Brain microvascular endothelial cell (primary cell): Measurements from ENCODE around the gene TRAP1.

Experiments used
- DNase-seq: peaks from one replicate; pipeline ENCODE4 v3.0.0-alpha.2; 2020
- H3K27ac ChIP-seq: fragments of 250-450 bp; sonication (Bioruptor Pico); 2 replicates; pipeline ENCODE4 v1.5.1; 2020; ENCODE audit warnings: mild to moderate bottlenecking, moderate library complexity
- H3K27me3 ChIP-seq: fragments of 250-450 bp; sonication (Bioruptor Pico); replicated peaks from 2 replicates; pipeline ENCODE4 v1.5.1; 2020; ENCODE audit warnings: mild to moderate bottlenecking
- H3K36me3 ChIP-seq: fragments of 250-450 bp; sonication (Bioruptor Pico); replicated peaks from 2 replicates; pipeline ENCODE4 v1.5.1; 2020; ENCODE audit warnings: mild to moderate bottlenecking
- H3K4me3 ChIP-seq: 2 replicates; pipeline ENCODE4 v1.5.1; 2011; ENCODE audit warnings: low read depth, mild to moderate bottlenecking, control low read depth, low read length, moderate library complexity
- in situ Hi-C: cut with HindIII; loops from 2 replicates; pipeline ENCODE4 v1.10.0; 2017; ENCODE audit warnings: low sequenced_read_pairs, low pct_ligation_motif_present
- TF ChIP-seq, protein P1 (sequence below): IDR thresholded peaks from 2 replicates; pipeline ENCODE4 v1.5.1; 2011; ENCODE audit warnings: low read depth, mild to moderate bottlenecking, moderate library complexity, low read length, control low read depth, inconsistent platforms; ENCODE audit errors: missing control alignments

TRAP1 gene

DNA sequence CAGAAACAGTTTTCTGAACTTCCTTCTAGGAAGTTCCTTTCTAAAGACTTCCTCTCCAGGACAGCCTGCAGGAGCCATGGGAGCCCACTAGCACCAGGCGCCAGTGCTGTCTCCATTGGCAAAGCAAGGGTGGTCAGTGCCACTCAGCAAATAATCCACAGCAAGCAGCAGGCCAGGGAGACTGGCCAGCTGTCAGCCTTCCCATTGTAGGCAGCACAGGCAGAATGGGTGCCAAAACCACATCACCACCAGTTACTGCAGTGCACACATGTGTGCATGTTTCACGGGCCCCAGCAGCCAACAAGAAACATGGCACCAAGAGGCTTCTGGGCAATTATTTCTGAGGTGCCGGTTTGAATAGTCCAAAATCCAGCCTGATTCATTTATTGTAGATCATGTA, 36.1 kb downstream of the TRAP1 start:
- TF ChIP-seq, protein P1, sequence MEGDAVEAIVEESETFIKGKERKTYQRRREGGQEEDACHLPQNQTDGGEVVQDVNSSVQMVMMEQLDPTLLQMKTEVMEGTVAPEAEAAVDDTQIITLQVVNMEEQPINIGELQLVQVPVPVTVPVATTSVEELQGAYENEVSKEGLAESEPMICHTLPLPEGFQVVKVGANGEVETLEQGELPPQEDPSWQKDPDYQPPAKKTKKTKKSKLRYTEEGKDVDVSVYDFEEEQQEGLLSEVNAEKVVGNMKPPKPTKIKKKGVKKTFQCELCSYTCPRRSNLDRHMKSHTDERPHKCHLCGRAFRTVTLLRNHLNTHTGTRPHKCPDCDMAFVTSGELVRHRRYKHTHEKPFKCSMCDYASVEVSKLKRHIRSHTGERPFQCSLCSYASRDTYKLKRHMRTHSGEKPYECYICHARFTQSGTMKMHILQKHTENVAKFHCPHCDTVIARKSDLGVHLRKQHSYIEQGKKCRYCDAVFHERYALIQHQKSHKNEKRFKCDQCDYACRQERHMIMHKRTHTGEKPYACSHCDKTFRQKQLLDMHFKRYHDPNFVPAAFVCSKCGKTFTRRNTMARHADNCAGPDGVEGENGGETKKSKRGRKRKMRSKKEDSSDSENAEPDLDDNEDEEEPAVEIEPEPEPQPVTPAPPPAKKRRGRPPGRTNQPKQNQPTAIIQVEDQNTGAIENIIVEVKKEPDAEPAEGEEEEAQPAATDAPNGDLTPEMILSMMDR, result no peak
- Histone ChIP-seq H3K27me3 (no peaks in the 10 kb centered on the region), H3K27ac (no peak overlapping the region), H3K36me3 (peaks cover 24% of the 10 kb centered on the region), H3K4me3 (no peak overlapping the region)
- in situ Hi-C loops, result no loop called here
- DNase-seq, result no peak

DNA sequence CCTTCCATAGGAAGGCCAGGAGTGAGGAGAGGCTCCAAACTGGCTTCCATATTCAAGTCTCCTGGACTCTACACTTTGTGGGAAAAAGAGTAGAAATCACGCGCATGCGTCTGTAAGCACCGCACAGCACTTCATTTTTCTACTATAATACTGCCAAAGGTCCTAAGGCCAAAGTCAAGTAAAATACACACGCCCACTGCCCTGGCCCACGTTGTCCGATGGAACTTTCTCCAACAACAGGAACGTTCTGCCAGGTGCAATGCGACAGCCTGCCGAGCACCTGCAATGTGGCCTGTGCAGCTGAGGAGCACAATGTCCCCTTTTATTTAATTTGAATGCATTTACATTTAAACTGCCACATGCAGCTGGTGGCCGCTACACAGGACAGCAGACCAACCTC, 39.3 kb downstream of the TRAP1 start:
- Histone ChIP-seq H3K4me3 (no peak overlapping the region), H3K27ac (no peak overlapping the region), H3K27me3 (no peaks in the 10 kb centered on the region), H3K36me3 (peaks cover 40% of the 10 kb centered on the region)
- TF ChIP-seq, protein P1, result no peak
- in situ Hi-C loops, result no loop called here
- no peak for DNase-seq

DNA sequence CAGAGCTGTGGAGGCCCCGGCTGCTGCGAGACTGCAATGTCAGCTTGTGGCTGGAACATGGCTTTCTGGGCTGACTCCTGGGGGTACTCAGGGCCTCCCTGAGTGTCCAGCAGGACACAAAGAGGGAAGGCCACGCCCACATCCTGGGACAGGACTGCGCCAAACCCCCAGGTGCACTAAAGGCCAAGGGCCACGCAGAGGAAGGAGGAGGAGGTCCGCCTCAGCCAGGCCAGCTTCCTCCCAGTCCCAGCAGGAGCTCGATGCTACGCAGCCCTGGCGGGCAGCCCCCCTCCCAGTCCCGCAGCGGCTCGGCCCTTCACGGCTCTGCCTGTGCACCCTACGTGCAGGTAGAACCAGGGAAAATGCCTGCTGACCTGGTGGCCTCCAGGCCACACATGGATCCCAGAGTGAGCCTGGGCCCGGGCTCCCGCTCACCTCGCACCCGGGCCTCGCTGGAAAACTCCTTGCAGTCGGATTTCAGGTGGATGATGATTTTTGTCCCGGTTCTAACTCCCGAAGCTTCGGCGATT, 41.7 kb downstream of the TRAP1 start:
- no peak overlapping the region for H3K27ac ChIP-seq
- in situ Hi-C loops, result no loop called here
- peaks cover 46% of the 10 kb centered on the region for H3K36me3 ChIP-seq
- no peak overlapping the region for H3K4me3 ChIP-seq
- DNase-seq, result no peak
- TF ChIP-seq, protein P1, result no peak
- H3K27me3 ChIP-seq, result no peaks in the 10 kb centered on the region

- H3K36me3 ChIP-seq, result peaks cover 45% of the 10 kb centered on the region
Measured at GRCh38 chr16:3674513-3675295, 42.6 kb downstream of the TRAP1 start.

DNA sequence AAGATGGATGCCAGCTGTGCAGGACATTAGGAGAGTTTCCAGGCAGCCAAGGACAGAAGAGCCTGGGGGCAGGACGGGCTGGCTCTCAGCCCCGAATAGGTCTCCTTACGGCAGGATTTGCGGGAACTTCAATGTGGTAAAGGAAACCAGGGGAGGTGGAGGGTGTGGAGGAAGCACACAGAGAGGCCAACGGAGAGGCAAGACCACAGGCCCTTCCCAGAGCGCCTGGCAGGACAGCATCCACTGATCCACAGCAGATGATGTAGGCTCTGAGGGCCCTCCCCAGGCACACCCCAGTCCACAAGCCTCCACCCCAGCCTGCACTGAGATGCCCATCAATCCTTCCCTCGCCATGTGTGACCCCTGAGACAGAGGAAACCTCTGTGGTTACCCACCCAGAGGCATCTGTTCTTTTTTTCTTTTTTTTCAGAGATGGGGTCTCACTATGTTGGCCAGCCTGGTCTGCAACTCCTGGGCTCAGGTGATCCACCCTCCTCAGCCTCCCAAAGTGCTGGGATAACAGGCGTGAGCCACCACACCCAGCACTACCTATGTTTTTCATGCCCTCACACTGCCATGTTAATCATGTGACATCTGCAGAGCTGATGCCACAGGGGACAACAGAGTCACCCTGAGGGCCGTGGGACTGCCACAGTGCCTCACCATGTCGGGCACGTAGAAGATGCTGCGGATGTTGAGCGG, 43.5 kb downstream of the TRAP1 start:
- no peak overlapping the region for H3K27ac ChIP-seq
- in situ Hi-C loops, result no loop called here
- H3K4me3 ChIP-seq, result no peak overlapping the region
- no peaks in the 10 kb centered on the region for H3K27me3 ChIP-seq
- TF ChIP-seq, protein P1, result no peak
- no peak for DNase-seq
- H3K36me3 ChIP-seq, result peaks cover 47% of the 10 kb centered on the region

More at GRCh38 chr16:3674513-3675295, 42.6 kb downstream of the TRAP1 start:
- TF ChIP-seq, protein P1, result peak; percentile 17
- H3K27ac ChIP-seq, result no peak overlapping the region
- no peak overlapping the region for H3K4me3 ChIP-seq
- no peak for DNase-seq
- H3K27me3 ChIP-seq, result no peaks in the 10 kb centered on the region
- in situ Hi-C loops, result no loop called here
